K562 (cell line): ENCODE results near the gene ENOSF1. TPM values are rescaled to one million over a fixed set of nuclear protein-coding genes. Genes with fewer than 3 reads are reported as not detected.
A peak's percentile ranks its signal among the peaks of the same experiment; 100 is the strongest.

Experiments
- ATAC-seq: fragments of 200-7000 bp; cut with Tn5 transposase; 3 replicates; pipeline ENCODE4 v1.9.1; 2020; ENCODE audit warnings: moderate library complexity
- BruUV-seq: library from RNA; stranded (reverse); fragments of 400-500 nt; replicated peaks from 2 replicates; lab custom pipeline; 2021; lab: Mats Ljungman, UMichigan
- CTCF ChIA-PET: fragments of 300-600 bp; formaldehyde crosslinking; extraction: SDS; loops from one replicate; lab custom pipeline; 2021; ENCODE audit warnings: low intra/inter-chr PET ratio; lab: Yijun Ruan, JAX
- POLR2A ChIA-PET: fragments of 300-600, 350-650 bp; sonication (Branson Sonifier 250); formaldehyde crosslinking; extraction: SDS; loops from one replicate; lab custom pipeline; 2021; ENCODE audit warnings: antibody characterized with exemption, inconsistent platforms; lab: Yijun Ruan, JAX
- DNase-seq, 4 experiments: peaks; one replicate each; pipeline versions ENCODE4 v3.0.0 to v3.0.0-alpha.2; 2011 to 2018; ENCODE audit warnings: low spot score in 3 of 4, mixed read lengths in 3 of 4; ENCODE audit errors: extremely low read depth in 1 of 4
- FAIRE-seq: peaks from 2 replicates; lab custom pipeline; 2011; peaks lifted over from hg19 to GRCh38; lab: Jason Lieb, UNC
- H2AFZ ChIP-seq: 2 replicates; pipeline ENCODE4 v1.6.0; 2011; ENCODE audit warnings: low read depth, low read length, control low read depth, inconsistent platforms
- H3K27ac ChIP-seq: fragments of 200-600 bp; 3 replicates; pipeline ENCODE4 v1.8.0; 2011; ENCODE audit warnings: low read depth, mild to moderate bottlenecking, control low read depth, inconsistent platforms, low read length, moderate library complexity, mixed read lengths; ENCODE audit errors: extremely low read depth
- H3K27me3 ChIP-seq, 2 experiments: fragments of 300-600 bp in 1 of 2; 2 replicates in 1 of 2; 3 replicates in 1 of 2; pipeline versions ENCODE4 v1.6.0 to v1.8.0; 2011; ENCODE audit warnings: inconsistent platforms in 2 of 2, low read length in 2 of 2, mild to moderate bottlenecking in 1 of 2, mixed read lengths in 1 of 2, moderate library complexity in 1 of 2; ENCODE audit not compliant: control insufficient read depth in 2 of 2, insufficient read depth in 2 of 2
- H3K36me3 ChIP-seq: fragments of 300-600 bp; 3 replicates; pipeline ENCODE4 v1.8.0; 2011; ENCODE audit warnings: mild to moderate bottlenecking, low read length, inconsistent platforms; ENCODE audit not compliant: control insufficient read depth, insufficient read depth
- H3K4me1 ChIP-seq, 2 experiments: fragments of 200-600 bp in 1 of 2; replicated peaks in 1 of 2; 2 replicates in 1 of 2; 3 replicates in 1 of 2; pipeline versions ENCODE4 v1.5.1 to v1.8.0; 2011; ENCODE audit warnings: inconsistent platforms in 2 of 2, low read length in 2 of 2, mild to moderate bottlenecking in 1 of 2, mixed read lengths in 1 of 2, moderate library complexity in 1 of 2; ENCODE audit not compliant: control insufficient read depth in 2 of 2, insufficient read depth in 2 of 2
- H3K4me2 ChIP-seq: 2 replicates; pipeline ENCODE4 v1.6.1; 2011; ENCODE audit warnings: low read length, control low read depth, inconsistent platforms, mixed read lengths; ENCODE audit not compliant: insufficient read depth
- H3K4me3 ChIP-seq: fragments of 200-600 bp; sonication (generic), shearing (Covaris generic); 2 replicates; pipeline ENCODE4 v1.5.1; 2016; ENCODE audit warnings: control low read depth, inconsistent platforms
- H3K79me2 ChIP-seq: fragments of 200-600 bp; 3 replicates; pipeline ENCODE4 v1.8.0; 2011; ENCODE audit warnings: low read length, inconsistent platforms; ENCODE audit not compliant: control insufficient read depth, insufficient read depth
- H3K9ac ChIP-seq, 2 experiments: 2 replicates each; pipeline versions ENCODE4 v1.6.0 to v1.6.1; 2011; ENCODE audit warnings: low read depth in 2 of 2, low read length in 2 of 2, control low read depth in 1 of 2, inconsistent platforms in 1 of 2, mild to moderate bottlenecking in 1 of 2, mixed read lengths in 1 of 2; ENCODE audit not compliant: insufficient read depth in 1 of 2
- H3K9me1 ChIP-seq: one replicate; pipeline ENCODE4 v1.6.0; 2011; ENCODE audit warnings: inconsistent platforms, mild to moderate bottlenecking, low read length, moderate library complexity; ENCODE audit not compliant: control insufficient read depth, insufficient read depth
- H3K9me3 ChIP-seq: replicated peaks from 2 replicates; pipeline ENCODE4 v1.5.1; 2011; ENCODE audit warnings: low read depth, low read length, inconsistent platforms; ENCODE audit not compliant: control insufficient read depth, insufficient read depth
- H4K20me1 ChIP-seq: replicated peaks from 2 replicates; pipeline ENCODE4 v1.6.1; 2011; ENCODE audit warnings: low read length, inconsistent platforms, mixed read lengths; ENCODE audit not compliant: control insufficient read depth, insufficient read depth
- CBFB ChIP-seq: sonication (generic); formaldehyde crosslinking; IDR thresholded peaks from 2 replicates; pipeline ENCODE4 v1.4.0; 2020; ENCODE audit warnings: mild to moderate bottlenecking, missing genetic modification reagents
- CBX2 ChIP-seq: fragments of 200-600 bp; sonication (generic); IDR thresholded peaks from one replicate; pipeline ENCODE4 v1.6.1; 2012; ENCODE audit warnings: mild to moderate bottlenecking, low read length, inconsistent platforms; ENCODE audit not compliant: insufficient read depth, poor library complexity, severe bottlenecking
- CBX3 ChIP-seq, 2 experiments: IDR thresholded peaks; 1 replicate in 1 of 2; 2 replicates in 1 of 2; pipeline ENCODE4 v1.6.1; 2012; ENCODE audit warnings: inconsistent platforms in 2 of 2, low read length in 2 of 2, borderline replicate concordance in 1 of 2, control low read depth in 1 of 2
- NCOR1 ChIP-seq: fragments of 450-650 bp; IDR thresholded peaks from 2 replicates; pipeline ENCODE4 v1.6.1; 2016; ENCODE audit warnings: mild to moderate bottlenecking, moderate library complexity
- TEAD4 ChIP-seq, 2 experiments: sonication (generic) in 1 of 2; formaldehyde crosslinking in 1 of 2; IDR thresholded peaks; 2 replicates each; pipeline versions ENCODE4 v1.6.1 to v1.8.0; 2012 to 2022; ENCODE audit warnings: borderline replicate concordance in 1 of 2, inconsistent platforms in 1 of 2, low read length in 1 of 2, mild to moderate bottlenecking in 1 of 2, missing genetic modification reagents in 1 of 2
- THAP7 ChIP-seq: fragments of 250-450 bp; sonication (Bioruptor Pico); IDR thresholded peaks from 2 replicates; pipeline ENCODE4 v1.5.0; 2021
- TSC22D4 ChIP-seq: fragments of 450-650 bp; IDR thresholded peaks from 2 replicates; pipeline ENCODE4 v1.6.1; 2016; ENCODE audit warnings: missing genetic modification characterization, missing biosample characterization, control low read depth
- ZNF121 ChIP-seq: sonication (generic); formaldehyde crosslinking; conservative IDR thresholded peaks from 2 replicates; pipeline ENCODE4 v1.8.0; 2022; ENCODE audit warnings: missing genetic modification reagents
- ZNF586 ChIP-seq: fragments of 450-650 bp; formaldehyde crosslinking; conservative IDR thresholded peaks from 2 replicates; pipeline ENCODE4 v1.4.0; 2020; ENCODE audit warnings: mild to moderate bottlenecking, moderate library complexity
- in situ Hi-C: fragments of 300-500 bp; cut with MboI; formaldehyde crosslinking; loops from 4 replicates; pipeline ENCODE4 v1.15.0; 2018; ENCODE audit warnings: inconsistent platforms, mixed read lengths
- intact Hi-C: fragments of 100-400 bp; cut with micrococcal nuclease; formaldehyde crosslinking; loops from 2 replicates; pipeline ENCODE4 v1.14.2; 2022
- polyA plus RNA-seq, 8 experiments: library from polyadenylated mRNA; depleted of rRNA in 4 of 8; stranded (reverse) in 5 of 8; unstranded in 3 of 8; fragments of >200 nt; fragmentation: Nextera tagmentation in 2 of 8; fragmentation: Illumina TruSeq in 1 of 8; extraction: Ambion mirVana in 2 of 8; extraction: Trizol in 1 of 8; gene quantifications; 2 replicates each; pipeline versions ENCODE4 v1.2.1 to v1.2.3, GENCODE V29; 2011 to 2014; ENCODE audit warnings: inconsistent platforms in 1 of 8, missing spikeins in 1 of 8
- total RNA-seq, 7 experiments: library from RNA; depleted of rRNA in 6 of 7; stranded (reverse); fragments of >200 nt in 6 of 7; fragmentation: Illumina TruSeq in 2 of 7; extraction: Trizol in 2 of 7; gene quantifications; 2 replicates each; pipeline versions ENCODE4 v1.2.1 to v1.2.3, GENCODE V29; 2011 to 2021; ENCODE audit warnings: low replicate concordance in 1 of 7
- TF ChIP-seq, protein P1 (sequence below): sonication (generic); IDR thresholded peaks from 2 replicates; pipeline ENCODE4 v1.6.1; 2016
- TF ChIP-seq, protein P2 (sequence below): fragments of 250-450 bp; sonication (Bioruptor Pico); IDR thresholded peaks from 2 replicates; pipeline ENCODE4 v1.8.0; 2022; ENCODE audit warnings: inconsistent platforms, mild to moderate bottlenecking, moderate library complexity, borderline replicate concordance
- TF ChIP-seq, protein P3 (sequence below): sonication (generic); formaldehyde crosslinking; IDR thresholded peaks from 2 replicates; pipeline ENCODE4 v1.8.0; 2022; ENCODE audit warnings: missing genetic modification reagents, mild to moderate bottlenecking, borderline replicate concordance

The ENOSF1 gene
- total and polyA plus RNA-seq, 9 of the 15 experiments (the other 6 are each of a cell fraction or from before 2014, with no cell fraction given), result 15.5 to 66.4 (median 46.5) TPM

GRCh38 chr18:683531-683930, 28.9 kb downstream of the ENOSF1 start (continued):
- TF ChIP-seq THAP7 (CRISPR knock-in tag) (no peak), CBX2 (no peak)
- TF ChIP-seq, protein P1, sequence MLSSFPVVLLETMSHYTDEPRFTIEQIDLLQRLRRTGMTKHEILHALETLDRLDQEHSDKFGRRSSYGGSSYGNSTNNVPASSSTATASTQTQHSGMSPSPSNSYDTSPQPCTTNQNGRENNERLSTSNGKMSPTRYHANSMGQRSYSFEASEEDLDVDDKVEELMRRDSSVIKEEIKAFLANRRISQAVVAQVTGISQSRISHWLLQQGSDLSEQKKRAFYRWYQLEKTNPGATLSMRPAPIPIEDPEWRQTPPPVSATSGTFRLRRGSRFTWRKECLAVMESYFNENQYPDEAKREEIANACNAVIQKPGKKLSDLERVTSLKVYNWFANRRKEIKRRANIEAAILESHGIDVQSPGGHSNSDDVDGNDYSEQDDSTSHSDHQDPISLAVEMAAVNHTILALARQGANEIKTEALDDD, result no peak
- TF ChIP-seq, all 486 proteins: peak for 0

DNA sequence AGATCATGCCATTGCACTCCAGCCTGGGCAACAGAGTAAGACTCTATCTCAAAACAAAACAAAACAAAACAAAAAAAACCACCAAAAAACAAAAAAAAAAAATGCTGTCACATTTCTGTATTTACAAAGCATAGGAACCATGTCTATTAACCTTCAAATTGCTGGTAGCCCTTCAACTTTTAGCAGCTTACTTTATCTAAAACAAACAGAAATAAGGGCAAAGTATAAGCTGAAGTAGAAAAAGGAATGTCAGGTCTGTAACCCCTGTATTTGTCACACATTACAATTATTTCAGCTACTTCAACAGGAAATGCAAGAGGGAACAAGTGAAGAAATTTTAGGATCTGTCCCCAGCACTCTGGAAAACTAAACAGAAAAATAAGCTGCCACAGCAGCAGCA, 29.6 kb downstream of the ENOSF1 start:
- H3K79me2 ChIP-seq, result no peaks in the 10 kb centered on the region
- ChIA-PET POLR2A (interaction anchor here (1.4 to 3.0 kb wide), 5 partner anchors 9 to 26 kb away, joined by 5 to 12 read pairs (median 9); no protein-coding TSS in a partner anchor), CTCF (interaction anchor here (0.7 kb wide), 1 partner anchor 11 kb away, joined by 4 read pairs; no protein-coding TSS in a partner anchor)
- H4K20me1 ChIP-seq, result no peaks in the 10 kb centered on the region
- TF ChIP-seq TEAD4 (IDR thresholded peaks at IDR 0.05; ENCODE audit: low read length) (no peak), TEAD4 (CRISPR knock-in tag; IDR thresholded peaks at IDR 0.05; ENCODE audit: borderline replicate concordance) (no peak), NCOR1 (0 out of 2 replicates have a peak, but pooled peaks have one; percentile 2), ZNF121 (CRISPR knock-in tag) (peak; percentile 48; the same call in 1 of the 2 replicates), TSC22D4 (tag) (no peak), CBFB (no peak), CBX3 (IDR thresholded peaks at IDR 0.05; ENCODE audit: borderline replicate concordance in 1 of 2, low read length in 2 of 2) (no peak), ZNF586 (CRISPR knock-in tag) (no peak)
- TF ChIP-seq, protein P2, sequence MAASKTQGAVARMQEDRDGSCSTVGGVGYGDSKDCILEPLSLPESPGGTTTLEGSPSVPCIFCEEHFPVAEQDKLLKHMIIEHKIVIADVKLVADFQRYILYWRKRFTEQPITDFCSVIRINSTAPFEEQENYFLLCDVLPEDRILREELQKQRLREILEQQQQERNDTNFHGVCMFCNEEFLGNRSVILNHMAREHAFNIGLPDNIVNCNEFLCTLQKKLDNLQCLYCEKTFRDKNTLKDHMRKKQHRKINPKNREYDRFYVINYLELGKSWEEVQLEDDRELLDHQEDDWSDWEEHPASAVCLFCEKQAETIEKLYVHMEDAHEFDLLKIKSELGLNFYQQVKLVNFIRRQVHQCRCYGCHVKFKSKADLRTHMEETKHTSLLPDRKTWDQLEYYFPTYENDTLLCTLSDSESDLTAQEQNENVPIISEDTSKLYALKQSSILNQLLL, result no peak
- TF ChIP-seq, protein P3, sequence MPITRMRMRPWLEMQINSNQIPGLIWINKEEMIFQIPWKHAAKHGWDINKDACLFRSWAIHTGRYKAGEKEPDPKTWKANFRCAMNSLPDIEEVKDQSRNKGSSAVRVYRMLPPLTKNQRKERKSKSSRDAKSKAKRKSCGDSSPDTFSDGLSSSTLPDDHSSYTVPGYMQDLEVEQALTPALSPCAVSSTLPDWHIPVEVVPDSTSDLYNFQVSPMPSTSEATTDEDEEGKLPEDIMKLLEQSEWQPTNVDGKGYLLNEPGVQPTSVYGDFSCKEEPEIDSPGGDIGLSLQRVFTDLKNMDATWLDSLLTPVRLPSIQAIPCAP (CRISPR knock-in tag), result no peak
- ATAC-seq (no peak), DNase-seq (no peak), FAIRE-seq (no peak)
- H3K9me3 ChIP-seq, result no peaks in the 10 kb centered on the region
- H3K36me3 ChIP-seq, result peaks cover 85% of the 10 kb centered on the region; the same call in 2 of the 3 replicates
- no peaks in the 10 kb centered on the region for H3K27me3 ChIP-seq
- H3K9ac ChIP-seq, result peak overlapping the region in 1 of 2 experiments; percentile 38; a peak in 2 of 4 replicates
- no peak overlapping the region for H2AFZ ChIP-seq
- H3K4me3 ChIP-seq, result no peak overlapping the region
- no peak overlapping the region for H3K4me2 ChIP-seq
- in situ Hi-C loops, result no loop called here
- no peaks in the 10 kb centered on the region for H3K9me1 ChIP-seq
- no TSS peak for BruUV-seq
- H3K4me1 ChIP-seq, result peaks cover 0 to 18% of the 10 kb centered on the region in 2 experiments; a peak in 3 of 5 replicates
- intact Hi-C loops, result no loop called here
- no peak overlapping the region for H3K27ac ChIP-seq
